Ishikawa (cell line): ENCODE results near the gene TIFAB.

ENCODE experiments used
- CREB1 ChIP-seq: IDR thresholded peaks from 2 replicates; pipeline ENCODE4 v1.6.1; 2012; ENCODE audit warnings: low read depth
- EGR1 ChIP-seq: IDR thresholded peaks from 2 replicates; pipeline ENCODE4 v1.6.1; 2012
- EP300 ChIP-seq: IDR thresholded peaks from 2 replicates; pipeline ENCODE4 v1.6.1; 2012; ENCODE audit warnings: borderline replicate concordance
- MAX ChIP-seq: IDR thresholded peaks from 2 replicates; pipeline ENCODE4 v1.6.1; 2012
- TEAD4 ChIP-seq: IDR thresholded peaks from 2 replicates; pipeline ENCODE4 v1.6.1; 2012
- USF1 ChIP-seq: IDR thresholded peaks from 2 replicates; pipeline ENCODE4 v1.6.1; 2012
- YY1 ChIP-seq: IDR thresholded peaks from 2 replicates; pipeline ENCODE4 v1.6.1; 2012; ENCODE audit warnings: low read depth

- TF ChIP-seq USF1, result no peak
- TF ChIP-seq MAX, result no peak
- TF ChIP-seq YY1, result no peak
- no peak for TF ChIP-seq EGR1
- no peak for TF ChIP-seq TEAD4
- no peak for TF ChIP-seq EP300
- TF ChIP-seq CREB1, result no peak
These were observed 9.5 kb upstream of the TIFAB start for GRCh38 chr5:135461481-135462151.
